Right atrium auricular region (tissue), 2 donors: ENCODE measurements around the gene SCN11A. TPM values are rescaled to one million over a fixed set of nuclear protein-coding genes. Genes with fewer than 3 reads are reported as not detected.

Experiments used
- DNase-seq: peaks from one replicate; pipeline ENCODE4 v3.0.0-alpha.2; 2019; ENCODE audit warnings: low spot score
- H3K27ac ChIP-seq, 2 donors: fragments of 200-600 bp; sonication (generic); 1 replicate in 1 of 2; 2 replicates in 1 of 2; pipeline ENCODE4 v1.5.1; 2016 to 2019
- H3K27me3 ChIP-seq, 2 donors: fragments of 200-600 bp; sonication (generic); one replicate each; pipeline versions ENCODE4 v1.5.1 to v1.6.0; 2017 to 2019
- H3K36me3 ChIP-seq: fragments of 200-600 bp; sonication (generic); one replicate; pipeline ENCODE4 v1.5.1; 2016
- H3K4me1 ChIP-seq, 2 donors: fragments of 200-600 bp; sonication (generic); one replicate each; pipeline versions ENCODE4 v1.5.1 to v1.6.0; 2017 to 2019
- H3K4me3 ChIP-seq, 2 donors: fragments of 200-600 bp; sonication (generic); 1 replicate in 1 of 2; 2 replicates in 1 of 2; pipeline ENCODE4 v1.5.1; 2017 to 2019; ENCODE audit warnings: mild to moderate bottlenecking in 1 of 2, moderate library complexity in 1 of 2
- H3K9me3 ChIP-seq, 2 donors: fragments of 200-600 bp; sonication (generic); one replicate each; pipeline ENCODE4 v1.5.1; 2019
- CTCF ChIP-seq, 2 donors: fragments of 200-600 bp; sonication (generic); IDR thresholded peaks; one replicate each; pipeline ENCODE4 v1.5.1; 2019; ENCODE audit warnings: antibody characterized with exemption in 2 of 2
- total RNA-seq, 2 donors: library from RNA; depleted of rRNA; stranded (reverse); fragments of >200 nt; gene quantifications; one replicate each; pipeline ENCODE4 v1.1.0, GENCODE V29; 2016

Gene SCN11A
- total RNA-seq, 2 donors from 2014 or later, result 0.07 to 0.08 TPM

GRCh38 chr3:39013921-39014509, 37.7 kb downstream of the SCN11A start:
- no peak overlapping the region for H3K4me3 ChIP-seq
- H3K4me1 ChIP-seq, result no peaks in the 10 kb centered on the region
- no peak for TF ChIP-seq CTCF (IDR thresholded peaks at IDR 0.05)
- no peaks in the 10 kb centered on the region for H3K36me3 ChIP-seq
- no peak overlapping the region for H3K27ac ChIP-seq
- H3K27me3 ChIP-seq, result no peaks in the 10 kb centered on the region
- DNase-seq, result no peak
- no peaks in the 10 kb centered on the region for H3K9me3 ChIP-seq

- no peaks in the 10 kb centered on the region for H3K4me1 ChIP-seq
- H3K9me3 ChIP-seq, result no peaks in the 10 kb centered on the region
- no peak for TF ChIP-seq CTCF (IDR thresholded peaks at IDR 0.05)
- no peak for DNase-seq
- no peaks in the 10 kb centered on the region for H3K27me3 ChIP-seq
- H3K4me3 ChIP-seq, result no peak overlapping the region
- no peak overlapping the region for H3K27ac ChIP-seq
- H3K36me3 ChIP-seq, result no peaks in the 10 kb centered on the region
Observed at GRCh38 chr3:39013289-39013688, 38.5 kb downstream of the SCN11A start.

GRCh38 chr3:39011191-39011736, 40.5 kb downstream of the SCN11A start:
- no peaks in the 10 kb centered on the region for H3K9me3 ChIP-seq
- no peaks in the 10 kb centered on the region for H3K36me3 ChIP-seq
- TF ChIP-seq CTCF (IDR thresholded peaks at IDR 0.05), result no peak
- H3K27ac ChIP-seq, result no peak overlapping the region
- no peak for DNase-seq
- H3K27me3 ChIP-seq, result no peaks in the 10 kb centered on the region
- H3K4me1 ChIP-seq, result no peaks in the 10 kb centered on the region
- H3K4me3 ChIP-seq, result no peak overlapping the region

- Histone ChIP-seq H3K27ac (no peak overlapping the region), H3K4me3 (no peak overlapping the region), H3K36me3 (no peaks in the 10 kb centered on the region), H3K4me1 (no peaks in the 10 kb centered on the region), H3K9me3 (no peaks in the 10 kb centered on the region), H3K27me3 (no peaks in the 10 kb centered on the region)
- no peak for DNase-seq
- TF ChIP-seq CTCF (IDR thresholded peaks at IDR 0.05), result no peak
Observed at GRCh38 chr3:39005295-39005694, 46.4 kb downstream of the SCN11A start.

Other genes starting within 250 kb of the SCN11A start
- under 1 TPM in 1 of 2 donors, not detected in 1; 0.90 TPM for gene SCN10A, start 235.7 kb downstream of the SCN11A start, total RNA-seq
- 10 to 100 TPM; 11.9 to 17.1 TPM for gene WDR48, start 72 bp upstream of the SCN11A start, total RNA-seq
- 10 to 100 TPM; 34.3 to 38.8 TPM for gene GORASP1, start 55.7 kb upstream of the SCN11A start, total RNA-seq
- 1 to 10 TPM in 1 of 2 donors, under 1 TPM in 1; 0.85 to 1.8 TPM for gene TTC21A, start 55.7 kb upstream of the SCN11A start, total RNA-seq
- 10 to 100 TPM; 48.0 to 49.5 TPM for gene CSRNP1, start 101.6 kb upstream of the SCN11A start, total RNA-seq
- gene XIRP1, start 140.7 kb upstream of the SCN11A start, total RNA-seq, result 1,000 to 10,000 TPM in 1 of 2 donors, 100 to 1,000 TPM in 1; 319 to 1,274 TPM
- under 1 TPM; 0.26 to 0.59 TPM for gene CX3CR1, start 228.1 kb upstream of the SCN11A start, total RNA-seq